HPDE6-E6E7 (cell line): Measurements from ENCODE around the gene CES1.
"Not testable (repeated sequence)": the region's sequence is repeated elsewhere in the genome, so short reads cannot be mapped to it uniquely, and the experiment has no call there.

ENCODE experiments used
- DNase-seq: peaks from one replicate; pipeline ENCODE4 v3.0.0; 2011; ENCODE audit warnings: missing footprints; ENCODE audit errors: extremely low spot score

The CES1 gene

DNA sequence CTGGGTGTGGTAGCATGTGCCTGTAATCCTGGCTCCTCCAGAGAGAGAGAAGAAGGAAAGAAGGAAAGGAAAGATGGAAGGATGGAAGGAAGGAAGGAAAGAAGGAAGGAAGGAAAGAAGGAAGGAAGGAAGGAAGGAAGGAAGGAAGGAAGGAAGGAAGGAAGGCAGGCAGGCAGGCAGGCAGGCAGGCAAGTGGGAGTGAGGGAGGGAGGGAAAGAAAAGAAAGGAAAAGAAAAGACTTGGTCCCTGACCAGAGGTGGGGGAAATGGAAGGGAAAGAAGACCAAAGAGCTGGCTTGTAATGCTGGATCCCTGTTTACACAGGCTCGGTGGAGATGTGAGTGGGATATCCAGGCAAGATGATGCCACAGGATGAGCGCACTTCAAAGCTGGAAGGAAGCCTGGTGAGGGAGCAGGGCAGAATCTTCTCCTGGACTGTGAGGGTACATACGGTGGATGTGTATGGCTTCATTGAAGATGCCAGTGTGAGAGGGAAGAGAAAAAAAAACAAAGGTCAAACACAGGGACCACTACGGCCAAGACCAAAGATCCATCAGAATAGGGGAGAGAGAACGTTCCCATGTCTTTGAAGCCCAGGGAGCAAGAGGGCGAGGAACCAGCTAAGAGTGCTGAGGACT is 2.1 kb downstream of the CES1 start:
- no peak for DNase-seq

DNA sequence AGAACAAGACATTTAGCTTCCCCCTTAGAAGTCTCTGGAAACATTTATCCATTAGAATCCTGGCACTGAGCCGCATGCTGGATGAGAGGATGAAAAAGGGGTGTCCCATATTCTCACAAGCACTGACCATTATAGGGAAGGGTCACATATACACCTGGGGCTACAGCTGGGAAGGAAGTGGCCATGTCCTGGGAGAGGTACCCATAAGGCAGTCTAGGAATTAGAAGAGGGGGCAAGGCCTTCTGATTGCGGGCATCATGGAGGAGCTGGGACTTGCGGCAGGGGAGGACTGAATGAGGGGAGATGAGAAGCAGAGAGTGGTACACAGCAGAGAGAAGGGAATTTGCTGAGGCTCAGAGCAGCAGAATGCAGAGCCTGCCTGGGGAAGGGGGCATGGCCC is 3.7 kb downstream of the CES1 start:
- not testable (repeated sequence) for DNase-seq

DNA sequence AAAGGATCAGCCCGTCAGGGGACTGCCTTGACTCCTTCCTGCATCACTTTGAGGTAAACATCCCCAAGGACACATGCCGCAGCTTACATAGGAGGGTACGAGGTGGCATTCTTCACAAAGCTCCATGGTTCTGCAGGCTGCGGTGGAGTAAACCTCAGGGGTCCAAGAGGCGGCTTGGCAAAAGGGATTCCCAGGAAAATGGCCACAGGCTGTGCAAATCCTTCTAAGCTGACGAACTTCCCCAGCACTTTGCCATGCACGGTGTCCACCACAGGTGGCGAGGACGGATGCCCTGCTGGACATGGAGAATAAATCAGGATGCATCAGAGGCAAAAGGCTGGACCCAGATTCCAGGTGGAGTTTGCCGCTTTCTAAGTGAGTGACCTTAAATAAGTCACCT is 4.2 kb downstream of the CES1 start:
- DNase-seq: no peak

DNA sequence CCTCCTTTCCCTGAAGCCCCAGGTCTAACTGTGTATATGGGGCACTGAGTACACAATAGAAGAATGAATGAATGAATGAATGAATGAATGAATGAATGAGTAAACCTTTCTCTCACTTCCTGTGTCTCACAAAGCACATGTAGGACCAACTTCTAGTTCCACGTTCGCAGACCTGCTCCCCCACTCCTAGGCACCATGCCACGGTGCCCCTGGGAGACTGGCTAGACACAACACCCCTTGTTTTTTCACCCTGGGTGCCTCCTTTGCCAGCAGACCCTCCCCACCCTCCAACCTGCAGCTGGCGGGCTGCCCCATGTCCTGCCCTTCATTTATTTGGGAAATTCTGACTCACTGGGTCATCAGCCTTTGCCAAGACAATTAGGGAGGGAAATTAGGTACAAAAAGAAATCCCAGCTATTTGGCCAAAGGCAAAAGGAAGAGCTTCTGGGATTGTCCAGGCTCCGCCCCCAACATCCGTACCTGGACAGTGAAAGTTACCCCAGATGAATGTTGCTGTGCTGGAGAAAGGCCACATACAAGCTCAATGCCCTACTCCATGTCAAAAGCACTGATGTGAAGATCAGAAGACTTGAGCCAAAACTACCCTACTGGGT is 7.7 kb downstream of the CES1 start:
- DNase-seq: no peak

DNA sequence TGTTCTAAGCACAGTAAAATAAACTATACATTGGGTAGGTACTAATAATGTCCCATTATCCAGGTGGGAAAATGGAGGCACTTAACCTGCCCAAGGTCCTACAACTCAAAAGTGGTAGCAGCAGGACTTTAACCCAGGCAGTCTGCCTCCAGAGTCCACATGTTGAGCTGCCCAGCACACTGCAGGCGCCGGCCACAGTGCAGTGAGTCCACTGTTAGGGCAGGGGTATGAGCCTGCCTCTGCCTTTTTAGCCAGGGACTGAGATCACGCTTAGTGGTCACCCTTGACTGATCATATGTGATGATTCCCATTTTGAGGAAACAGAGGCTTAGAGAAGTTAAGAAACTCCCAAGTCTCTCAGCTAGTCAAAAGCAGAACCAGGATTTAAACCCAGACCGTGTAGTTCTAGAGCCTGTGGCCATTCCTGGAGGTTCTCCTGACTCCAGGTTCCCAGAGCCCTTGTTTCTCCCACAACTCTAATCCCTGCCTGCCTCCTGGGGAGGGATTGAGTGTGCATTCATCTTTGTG is 8.4 kb downstream of the CES1 start:
- DNase-seq: no peak

DNA sequence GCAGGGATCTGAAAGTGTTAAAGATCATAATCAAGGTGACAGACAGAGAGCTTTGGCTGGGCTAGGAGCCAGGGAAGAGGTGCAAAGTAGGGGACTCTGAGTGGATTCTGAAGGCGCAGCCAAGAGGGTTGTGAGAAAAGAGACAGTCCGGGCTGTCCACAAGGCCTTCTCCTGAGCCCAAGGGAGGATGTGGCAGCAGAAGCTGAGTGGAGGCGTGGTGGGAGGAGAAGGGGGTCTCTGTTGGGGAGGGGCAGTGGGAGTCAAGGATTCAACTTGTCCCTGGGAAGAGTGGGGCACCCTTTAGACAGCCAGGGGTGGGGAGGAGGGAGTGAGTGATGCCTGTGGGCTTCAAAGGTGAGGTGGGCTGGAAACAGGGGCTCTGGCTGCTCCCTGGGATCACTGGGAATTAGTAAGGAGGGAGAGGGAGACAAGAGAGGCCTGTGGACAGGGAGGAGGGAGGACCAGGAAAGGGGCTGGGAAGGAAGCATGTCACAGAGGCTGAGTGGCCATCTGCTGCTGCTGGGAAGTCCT is 10.6 kb downstream of the CES1 start:
- no peak for DNase-seq

DNA sequence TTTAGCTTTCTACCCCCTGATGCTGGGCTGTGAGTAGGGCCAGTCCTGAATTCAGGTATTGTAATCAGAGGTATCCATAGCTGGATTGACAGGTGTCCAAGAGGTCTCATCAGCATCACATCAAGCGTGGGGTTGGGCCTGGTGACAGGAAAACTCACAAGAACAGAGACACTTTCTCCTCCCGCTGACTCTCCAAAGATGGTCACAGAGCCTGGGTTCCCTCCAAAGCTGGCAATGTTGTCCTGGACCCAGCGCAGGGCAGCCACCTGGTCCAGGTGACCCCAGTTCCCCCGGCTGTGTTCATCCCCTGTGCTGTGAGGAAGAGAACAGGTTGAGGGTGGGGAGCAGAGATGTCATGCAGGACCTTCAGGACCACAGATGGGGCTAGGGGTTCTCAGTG is 11.7 kb downstream of the CES1 start:
- DNase-seq: no peak

DNA sequence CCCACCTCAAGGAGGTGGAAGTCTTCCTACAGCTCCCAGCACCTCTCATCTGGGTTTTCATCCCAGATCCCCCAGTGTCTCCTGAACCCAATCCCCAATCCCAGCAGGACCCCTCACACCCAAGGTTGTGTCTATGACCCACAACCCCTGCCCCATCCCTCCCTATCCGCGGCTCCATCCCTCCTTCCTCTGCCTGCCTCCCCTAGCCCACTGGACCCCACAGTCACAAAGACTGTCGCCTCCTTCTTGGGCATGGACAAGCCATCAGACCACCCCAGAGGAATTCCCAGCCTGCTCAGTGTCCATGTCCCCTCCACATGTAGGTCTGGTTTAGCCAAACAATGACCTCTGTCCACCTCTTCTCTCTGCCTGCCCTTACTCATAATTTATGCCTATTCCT is 12.3 kb downstream of the CES1 start:
- DNase-seq: no peak

DNA sequence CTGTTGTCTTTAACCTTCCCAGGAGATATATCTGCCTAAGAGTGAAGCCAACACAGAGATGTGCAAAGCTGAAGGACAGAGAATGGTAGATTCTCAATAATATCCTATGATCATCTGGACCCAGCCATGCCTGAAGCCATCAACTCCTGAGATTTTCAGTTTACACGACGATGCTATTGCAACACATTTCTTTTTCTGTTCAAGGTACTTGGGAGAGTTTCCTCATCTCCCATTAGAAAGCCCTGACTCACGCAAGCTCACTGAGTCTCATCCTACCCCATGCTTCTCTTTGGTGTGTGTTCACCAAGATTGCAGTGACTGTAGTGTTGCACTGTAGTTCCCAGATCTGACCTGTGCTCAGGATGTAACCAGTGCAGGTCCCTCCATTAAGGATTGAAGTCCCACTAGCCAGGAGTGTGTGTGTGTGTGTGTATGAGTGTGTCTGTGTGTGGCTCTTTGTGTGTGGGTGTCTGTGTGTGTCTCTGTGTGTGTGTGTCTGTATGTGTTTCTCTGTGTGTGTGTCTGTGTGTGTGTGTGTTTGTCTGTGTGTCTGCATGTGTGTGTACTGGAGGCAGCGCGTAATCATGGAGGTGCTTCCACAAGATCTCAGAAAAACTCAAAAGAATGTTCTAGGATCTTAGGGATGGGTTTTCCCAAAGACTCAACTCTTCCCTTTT is 15.5 kb downstream of the CES1 start:
- DNase-seq: no peak

DNA sequence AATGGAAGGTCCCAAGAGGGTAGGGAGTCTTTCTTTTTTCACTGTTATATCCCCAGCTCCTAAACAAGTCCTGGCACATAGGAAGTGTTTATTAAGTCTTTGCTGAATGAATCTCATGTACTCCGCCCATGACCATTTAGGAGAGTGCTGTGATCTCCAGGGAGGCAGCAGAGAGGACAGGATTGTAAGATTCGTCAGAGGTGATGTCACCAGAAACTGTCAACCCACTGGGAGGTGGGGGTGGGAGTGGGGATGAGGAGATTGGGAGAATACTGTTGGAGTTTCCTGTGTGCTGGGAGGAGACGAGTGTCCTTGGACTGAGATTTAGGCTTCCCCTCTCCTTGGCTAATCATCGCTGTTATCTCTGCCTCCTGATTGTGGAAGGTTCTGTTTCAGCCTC is 16.7 kb downstream of the CES1 start:
- DNase-seq: not testable (repeated sequence)

DNA sequence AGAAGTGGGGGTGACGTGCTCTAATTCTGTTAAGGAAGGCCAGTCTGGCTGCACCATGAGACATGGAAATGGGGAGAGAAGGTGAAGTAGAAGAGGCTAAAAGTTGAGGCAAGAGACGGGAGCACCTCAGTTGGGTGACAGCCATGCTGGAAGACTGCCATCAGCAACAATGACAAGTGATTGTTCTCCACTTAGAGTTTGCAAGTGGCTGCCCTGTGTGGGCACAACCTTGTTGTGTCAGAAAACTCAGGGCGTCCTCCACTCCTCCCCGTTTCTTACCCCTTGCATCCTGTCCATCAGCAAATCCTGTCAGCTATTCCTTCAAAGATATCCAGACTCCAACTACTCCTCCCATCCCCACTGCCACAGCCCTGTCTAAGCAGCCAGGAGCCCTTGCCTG is 17.6 kb downstream of the CES1 start:
- no peak for DNase-seq

DNA sequence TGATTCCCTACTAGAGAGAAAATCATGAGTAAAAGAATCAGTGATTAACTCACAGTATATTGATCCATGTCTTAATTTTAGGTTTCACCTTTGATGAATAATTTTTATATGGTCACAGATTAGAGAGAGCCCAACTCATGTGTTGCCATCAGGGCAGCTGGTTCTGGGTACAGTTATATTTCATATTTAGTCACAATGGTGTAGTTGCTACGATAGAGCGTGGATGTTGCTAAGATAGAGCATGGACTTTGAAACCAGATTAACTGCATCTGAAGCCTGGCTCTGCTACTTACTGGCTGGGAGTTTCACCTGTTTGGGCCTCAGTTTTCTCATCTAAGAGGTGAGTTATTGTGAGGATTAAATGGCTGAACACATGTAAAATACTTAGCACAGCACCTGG is 18.7 kb downstream of the CES1 start:
- not testable (repeated sequence) for DNase-seq

DNA sequence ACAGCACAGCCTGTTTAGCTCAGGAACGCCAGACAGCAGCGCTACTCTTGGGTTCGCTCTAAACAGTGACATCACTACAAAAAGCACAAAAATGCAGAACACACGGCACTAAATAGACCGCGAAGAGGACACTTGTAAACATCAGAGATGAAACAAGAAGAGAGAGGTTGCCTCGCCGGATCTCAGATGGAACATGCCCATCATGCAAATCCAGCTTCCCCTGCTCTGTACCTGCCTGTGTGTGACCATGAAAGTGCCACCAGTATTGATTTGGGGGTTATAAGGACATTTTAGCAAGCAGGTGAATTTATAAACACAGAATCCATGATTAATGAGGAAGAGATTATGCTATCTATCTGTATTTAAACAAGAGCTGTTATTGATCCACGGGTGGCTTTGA is 19.2 kb downstream of the CES1 start:
- not testable (repeated sequence) for DNase-seq

DNA sequence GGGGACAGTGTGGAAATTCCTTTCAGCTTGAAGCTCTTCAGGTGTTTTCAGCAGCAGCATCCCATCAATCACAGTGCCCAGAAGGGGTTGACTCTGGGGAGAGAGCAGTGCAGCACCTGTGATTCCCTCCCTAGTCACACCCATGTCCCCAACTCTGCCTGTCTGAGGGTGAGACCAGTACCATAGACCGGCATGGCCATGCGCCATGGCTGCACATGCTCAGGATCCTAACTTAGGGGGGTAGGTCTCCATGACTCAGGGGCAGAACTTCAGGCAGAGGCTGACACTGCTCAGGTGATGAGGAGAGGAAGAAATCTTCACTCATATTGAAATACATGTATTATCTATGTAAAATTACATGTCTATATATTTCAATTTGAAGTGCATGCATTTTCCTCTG is 19.9 kb downstream of the CES1 start:
- no peak for DNase-seq

DNA sequence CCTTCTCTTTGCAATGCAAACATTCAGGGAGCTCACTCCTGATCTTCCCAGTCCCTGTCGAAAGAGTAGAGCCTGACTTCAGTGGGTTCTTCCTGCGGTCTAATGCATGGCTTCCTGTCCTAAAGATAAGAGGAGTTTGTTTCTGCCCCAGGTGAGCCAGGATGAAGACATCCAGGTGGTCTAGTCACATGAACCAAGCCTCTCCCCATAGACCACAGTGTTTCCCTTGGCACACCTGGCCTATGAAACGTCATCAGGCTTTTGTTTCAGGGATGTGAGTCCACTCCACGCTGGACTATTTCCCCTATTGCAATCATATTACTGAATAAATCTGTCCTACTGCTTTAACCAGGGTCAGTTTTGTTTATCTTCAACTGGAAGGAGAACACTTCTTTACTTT is 21.1 kb downstream of the CES1 start:
- no peak for DNase-seq

DNA sequence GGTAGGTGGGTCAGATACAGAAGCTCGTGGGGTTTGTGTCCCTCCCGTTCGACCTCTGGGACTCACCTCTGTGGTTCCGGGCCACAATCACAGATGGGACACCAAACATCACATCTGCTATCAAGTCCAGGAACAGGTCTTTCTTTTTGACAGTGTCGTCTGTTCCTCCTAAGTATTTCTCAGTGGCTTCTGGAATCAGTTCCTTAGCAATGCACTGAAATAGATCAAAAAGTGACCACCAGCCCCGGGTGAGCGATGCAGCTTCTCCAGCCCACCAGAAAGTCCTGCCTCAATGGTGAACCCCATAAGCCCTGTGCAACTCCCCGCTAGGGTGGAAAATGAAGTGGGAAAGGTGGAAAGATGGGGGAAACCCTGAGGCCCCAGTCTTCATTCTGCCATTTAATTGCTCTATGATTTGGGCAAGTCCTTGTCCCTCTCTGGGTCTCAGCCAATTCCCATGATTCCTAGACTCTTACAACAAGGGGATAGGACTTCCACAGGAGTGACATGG is 22.4 kb downstream of the CES1 start:
- no peak for DNase-seq

DNA sequence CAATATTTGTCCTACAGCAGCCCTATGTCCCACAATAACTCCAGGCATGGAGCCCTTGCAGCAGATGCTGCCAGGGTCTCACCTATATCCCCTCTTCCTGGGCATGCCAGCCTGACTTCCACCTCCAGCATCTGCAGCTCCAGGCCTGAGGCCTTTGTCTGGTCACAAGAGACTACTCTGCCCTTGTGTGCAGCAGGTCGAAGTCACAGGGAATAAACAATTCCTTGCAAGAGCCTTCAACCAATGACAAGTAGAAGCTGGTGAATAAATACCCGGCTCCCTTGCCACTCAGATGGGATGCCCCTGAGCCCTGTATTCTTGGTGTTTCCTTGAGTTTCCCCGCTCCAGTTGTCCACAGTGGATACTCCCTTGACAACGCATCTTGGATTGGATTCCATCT is 23.0 kb downstream of the CES1 start:
- DNase-seq: no peak

DNA sequence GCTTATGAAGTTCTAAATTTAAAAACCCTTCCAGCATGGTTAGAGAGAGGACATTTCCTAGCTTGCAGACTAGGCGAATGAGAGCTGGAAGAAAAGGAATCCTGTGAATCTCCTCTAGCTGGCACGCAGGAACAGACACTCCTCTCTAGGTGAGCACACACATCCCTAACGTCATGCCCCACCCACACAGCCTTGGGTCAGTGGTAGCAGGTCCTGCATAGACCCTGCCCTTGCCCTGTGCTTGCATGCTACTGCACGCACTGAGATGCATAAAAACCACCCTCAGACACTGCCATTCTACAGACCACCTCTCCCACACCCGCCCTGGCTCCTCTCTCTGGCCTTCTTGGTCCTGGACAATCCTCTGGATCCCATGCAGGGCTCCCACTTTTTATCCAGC is 23.5 kb downstream of the CES1 start:
- DNase-seq: no peak

DNA sequence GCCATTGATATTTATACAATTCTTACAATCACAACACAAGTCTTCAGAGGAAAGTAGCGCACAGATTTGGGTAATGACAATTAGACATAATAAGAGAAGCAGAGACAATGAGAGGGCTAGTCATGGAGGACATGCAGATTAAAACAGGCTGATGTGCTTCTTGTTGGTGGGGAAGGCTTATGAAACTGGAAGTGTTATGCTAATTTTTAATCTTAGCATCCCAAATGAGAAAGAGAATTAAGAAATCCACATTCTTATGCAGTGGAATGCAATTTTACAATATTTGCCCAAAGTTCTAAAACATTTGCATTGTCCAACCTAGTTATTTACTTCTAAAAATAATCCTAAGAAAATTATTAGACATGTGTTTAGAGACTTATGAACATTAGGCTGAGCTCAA is 24.6 kb downstream of the CES1 start:
- DNase-seq: not testable (repeated sequence)

DNA sequence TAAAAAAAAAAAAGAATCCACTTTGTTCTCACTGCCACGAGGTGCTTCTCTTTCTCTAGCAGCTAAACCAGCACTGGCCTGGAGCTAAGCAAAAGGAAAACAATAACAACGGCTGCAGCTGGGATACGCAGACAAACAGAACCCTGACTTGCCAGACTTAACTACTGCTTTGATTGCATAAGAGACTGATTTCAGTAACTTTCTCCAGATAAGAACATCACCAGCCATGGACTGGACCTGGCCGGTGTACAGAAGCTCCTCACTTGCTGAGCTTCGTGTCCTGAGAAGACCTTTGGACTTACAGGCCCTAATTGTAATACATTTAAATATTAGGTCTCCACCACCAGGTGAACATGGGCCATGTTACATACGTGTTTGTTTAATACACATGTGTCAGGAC is 27.8 kb downstream of the CES1 start:
- not testable (repeated sequence) for DNase-seq

DNA sequence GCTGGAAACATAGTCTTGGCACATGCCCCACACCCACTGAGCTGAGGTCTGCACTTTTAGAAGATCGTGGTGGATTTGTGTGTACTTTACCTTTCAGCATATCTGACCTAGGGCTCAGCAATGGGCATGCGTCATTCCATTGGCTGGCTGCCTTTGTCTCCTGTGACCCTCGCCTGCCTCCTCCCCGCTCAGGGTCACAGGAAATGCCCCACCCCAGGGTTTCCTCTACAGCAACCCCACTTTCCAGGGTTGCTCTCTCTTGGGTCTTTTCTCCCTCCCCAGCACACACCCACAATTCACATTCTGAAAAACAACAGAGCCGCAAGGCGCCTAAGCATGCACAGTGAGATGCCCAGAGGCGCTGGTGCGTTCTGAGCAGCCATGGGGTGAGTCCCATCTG is 29.2 kb downstream of the CES1 start:
- not testable (repeated sequence) for DNase-seq

DNA sequence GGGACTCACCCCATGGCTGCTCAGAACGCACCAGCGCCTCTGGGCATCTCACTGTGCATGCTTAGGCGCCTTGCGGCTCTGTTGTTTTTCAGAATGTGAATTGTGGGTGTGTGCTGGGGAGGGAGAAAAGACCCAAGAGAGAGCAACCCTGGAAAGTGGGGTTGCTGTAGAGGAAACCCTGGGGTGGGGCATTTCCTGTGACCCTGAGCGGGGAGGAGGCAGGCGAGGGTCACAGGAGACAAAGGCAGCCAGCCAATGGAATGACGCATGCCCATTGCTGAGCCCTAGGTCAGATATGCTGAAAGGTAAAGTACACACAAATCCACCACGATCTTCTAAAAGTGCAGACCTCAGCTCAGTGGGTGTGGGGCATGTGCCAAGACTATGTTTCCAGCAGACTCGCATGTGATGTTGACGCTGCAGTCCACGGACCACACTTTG is 39.9 kb downstream of the CES1 start:
- DNase-seq: not testable (repeated sequence)

DNA sequence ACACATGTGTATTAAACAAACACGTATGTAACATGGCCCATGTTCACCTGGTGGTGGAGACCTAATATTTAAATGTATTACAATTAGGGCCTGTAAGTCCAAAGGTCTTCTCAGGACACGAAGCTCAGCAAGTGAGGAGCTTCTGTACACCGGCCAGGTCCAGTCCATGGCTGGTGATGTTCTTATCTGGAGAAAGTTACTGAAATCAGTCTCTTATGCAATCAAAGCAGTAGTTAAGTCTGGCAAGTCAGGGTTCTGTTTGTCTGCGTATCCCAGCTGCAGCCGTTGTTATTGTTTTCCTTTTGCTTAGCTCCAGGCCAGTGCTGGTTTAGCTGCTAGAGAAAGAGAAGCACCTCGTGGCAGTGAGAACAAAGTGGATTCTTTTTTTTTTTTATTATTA is 41.4 kb downstream of the CES1 start:
- DNase-seq: not testable (repeated sequence)
